Camera-type eye (tissue), 1 donor: ENCODE data around the gene APCDD1L. TPM values are rescaled to one million over a fixed set of nuclear protein-coding genes. Genes with fewer than 3 reads are reported as not detected.

Experiments used
- total RNA-seq: library from RNA; depleted of rRNA; stranded (reverse); fragments of >200 nt; gene quantifications from one replicate; pipeline ENCODE4 v1.2.3, GENCODE V29; 2014

The APCDD1L gene
- 5.1 TPM for total RNA-seq

DNA sequence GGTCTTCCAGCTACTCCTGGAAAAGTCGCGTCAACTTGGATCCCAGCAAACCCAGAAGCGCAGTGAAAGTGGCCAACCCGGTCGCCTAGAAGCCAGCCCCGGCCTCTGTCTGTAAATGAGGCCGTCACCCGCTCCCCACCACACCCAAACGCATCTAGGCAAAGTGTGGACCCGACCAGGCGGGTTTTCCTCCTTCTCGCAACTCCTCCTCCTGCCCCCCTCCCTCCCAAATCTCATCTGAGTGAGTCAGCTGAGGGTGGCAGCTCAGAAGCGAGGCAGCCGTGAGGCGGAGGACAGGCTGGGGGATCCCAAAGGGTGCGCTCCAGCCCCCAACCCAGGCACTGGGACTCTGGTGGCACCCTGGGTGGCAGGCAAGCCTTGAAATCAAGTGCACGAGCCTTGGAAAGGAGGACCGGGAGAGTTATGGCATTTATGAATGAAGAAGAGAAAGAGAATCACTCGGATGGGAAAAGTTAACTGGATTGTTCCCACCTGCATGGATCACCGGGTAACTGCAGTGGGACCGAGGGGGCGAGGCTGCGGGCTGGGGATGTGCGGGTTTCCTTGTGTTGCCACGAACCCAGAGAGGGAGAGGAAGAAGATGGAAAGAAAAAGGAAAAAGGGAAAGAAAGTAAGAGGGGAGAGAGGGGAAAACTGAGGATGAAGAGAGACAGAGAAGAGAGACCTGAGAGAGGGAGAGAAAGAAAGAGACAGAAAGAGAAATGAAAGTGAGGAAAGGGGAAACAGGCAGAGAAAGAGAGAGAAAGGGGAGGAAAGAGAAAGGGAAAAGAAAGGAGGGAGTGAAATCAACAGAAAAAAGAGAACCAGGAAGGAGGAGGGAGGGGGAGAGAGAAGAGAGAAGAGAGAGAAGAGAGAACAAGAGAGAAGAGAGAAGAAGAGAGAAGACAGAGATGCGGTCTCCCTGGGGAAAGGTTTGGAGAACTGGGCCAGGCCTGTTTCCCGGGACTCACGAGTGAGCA, at the start of gene APCDD1L:
Gene APCDD1L, minus strand, starts transcription at position 167 of the 980 bp plus-strand sequence. CDS start 692 bp downstream, outside the sequence.

Other genes starting within 250 kb of the APCDD1L start
- gene RAB22A, start 205.7 kb downstream of the APCDD1L start, total RNA-seq = 22.5 TPM
- 37.8 TPM for gene VAPB, start 126.2 kb downstream of the APCDD1L start, total RNA-seq
- 98.0 TPM for gene STX16, start 135.9 kb upstream of the APCDD1L start, total RNA-seq
- gene NPEPL1, start 177.4 kb upstream of the APCDD1L start, total RNA-seq = 36.2 TPM